Sigmoid colon (tissue), 7 donors: ENCODE results near the gene FGB. TPM values are rescaled to one million over a fixed set of nuclear protein-coding genes. Genes with fewer than 3 reads are reported as not detected.

ENCODE experiments used
- DNase-seq: peaks from one replicate; pipeline ENCODE4 v3.0.0-alpha.2; 2019
- H3K27ac ChIP-seq, 4 donors: fragments of 200-600 bp; sonication (generic); one replicate each; pipeline ENCODE4 v1.5.1; 2016 to 2019; ENCODE audit warnings: mild to moderate bottlenecking in 1 of 4
- H3K27me3 ChIP-seq, 3 donors: fragments of 200-600 bp; sonication (generic); one replicate each; pipeline ENCODE4 v1.5.1; 2019; ENCODE audit warnings: mild to moderate bottlenecking in 1 of 3
- H3K36me3 ChIP-seq, 4 donors: fragments of 200-600 bp; sonication (generic); one replicate each; pipeline ENCODE4 v1.5.1; 2016 to 2019
- H3K4me1 ChIP-seq, 4 donors: fragments of 200-600 bp; sonication (generic); one replicate each; pipeline ENCODE4 v1.5.1; 2017 to 2019
- H3K4me3 ChIP-seq, 4 donors: fragments of 200-600 bp; sonication (generic); one replicate each; pipeline ENCODE4 v1.5.1; 2017 to 2019; ENCODE audit warnings: mild to moderate bottlenecking in 2 of 4, moderate library complexity in 1 of 4
- H3K9me3 ChIP-seq, 4 donors: fragments of 200-600 bp in 3 of 4; sonication (generic) in 3 of 4; one replicate each; pipeline versions ENCODE4 v1.5.1 to v1.6.1; 2013 to 2019
- CTCF ChIP-seq, 4 experiments: fragments of 450-650 bp in 3 of 4; fragments of 200-600 bp in 1 of 4; IDR thresholded peaks; one replicate each; pipeline ENCODE4 v1.5.1; 2016 to 2019; ENCODE audit warnings: antibody characterized with exemption in 4 of 4, mild to moderate bottlenecking in 3 of 4, moderate library complexity in 2 of 4
- EP300 ChIP-seq, 4 donors: sonication (generic); formaldehyde crosslinking; IDR thresholded peaks; one replicate each; pipeline ENCODE4 v1.6.1; 2017; ENCODE audit warnings: antibody characterized with exemption in 4 of 4
- POLR2A ChIP-seq, 2 donors: fragments of 450-650 bp; IDR thresholded peaks; one replicate each; pipeline ENCODE4 v1.6.1; 2016; ENCODE audit warnings: antibody characterized with exemption in 2 of 2, mild to moderate bottlenecking in 2 of 2, moderate library complexity in 2 of 2
- POLR2AphosphoS5 ChIP-seq, 4 donors: sonication (generic); formaldehyde crosslinking; IDR thresholded peaks; one replicate each; pipeline ENCODE4 v1.6.1; 2017; ENCODE audit warnings: antibody characterized with exemption in 4 of 4
- WGBS, 2 donors: extraction: QIAGEN DNeasy Blood & Tissue Kit; methylation state at CpG; one replicate each; pipeline ENCODE4 v1.1.7; 2013; 5-methylcytosine and 5-hydroxymethylcytosine counted together
- intact Hi-C: fragments of 100-400 bp; cut with DNase I; formaldehyde crosslinking; loops from one replicate; pipeline ENCODE4 v1.15.1; 2023
- polyA plus RNA-seq, 3 donors: library from polyadenylated mRNA; stranded (reverse); fragments of 200-250 nt; gene quantifications; one replicate each; pipeline ENCODE4 v1.2.3, GENCODE V29; 2013
- total RNA-seq, 4 donors: library from RNA; depleted of rRNA; stranded (reverse); fragments of >200 nt; gene quantifications; one replicate each; pipeline ENCODE4 v1.1.0, GENCODE V29; 2016
- donor health status: healthy with polysubstance abuse.
- donor health status: Bipolar disorder and iron deficiency.
- donor health status: healthy.

Gene FGB
- total and polyA plus RNA-seq, 7 donors: 0.67 TPM; not detected in 6

DNA sequence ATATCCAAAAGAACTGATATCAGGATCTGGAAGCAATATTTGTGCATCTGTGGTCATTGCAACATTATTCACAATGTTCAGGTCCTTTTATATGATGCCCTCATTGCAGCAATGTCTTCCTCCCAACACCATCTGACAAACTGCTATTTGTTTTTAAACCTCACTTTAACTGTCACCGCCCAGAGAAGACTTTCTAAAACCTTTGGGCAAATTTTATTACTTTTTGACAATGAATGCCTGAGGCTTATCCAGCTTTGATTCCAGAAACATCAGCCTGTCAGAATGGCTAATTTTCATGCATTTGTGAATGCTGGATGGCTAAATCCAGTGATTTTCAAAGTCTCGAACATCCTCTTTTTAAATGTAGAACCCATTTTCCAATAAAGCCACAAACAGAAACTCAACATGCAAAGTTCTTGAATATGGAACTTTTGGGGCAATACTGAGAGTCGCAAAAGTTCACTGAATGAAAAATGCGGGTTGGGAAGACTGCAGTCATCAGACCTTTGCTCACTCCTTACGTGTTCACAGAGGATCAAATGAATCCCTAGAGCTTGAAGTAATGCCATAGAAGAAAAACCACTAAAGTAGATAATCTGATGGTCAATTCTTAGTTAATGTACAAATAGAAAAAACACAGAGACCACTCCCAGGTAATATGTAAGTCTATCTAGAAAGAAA lies 10.5 kb downstream of the FGB start:
- 84 to 94% methylated on average over 5 of the region's 5 CpGs for WGBS, 2 donors
- no peaks in the 10 kb centered on the region for H3K4me1 ChIP-seq
- intact Hi-C loops: no loop called here
- no peak overlapping the region for H3K4me3 ChIP-seq
- TF ChIP-seq EP300 (IDR thresholded peaks at IDR 0.05) (no peak), POLR2A (IDR thresholded peaks at IDR 0.05) (no peak), POLR2AphosphoS5 (IDR thresholded peaks at IDR 0.05) (no peak), CTCF (IDR thresholded peaks at IDR 0.05) (no peak)
- no peaks in the 10 kb centered on the region for H3K36me3 ChIP-seq
- DNase-seq: no peak
- H3K27me3 ChIP-seq: no peaks in the 10 kb centered on the region
- H3K27ac ChIP-seq: no peak overlapping the region
- H3K9me3 ChIP-seq: no peaks in the 10 kb centered on the region

- Histone ChIP-seq H3K27ac (no peak overlapping the region), H3K4me1 (no peaks in the 10 kb centered on the region), H3K27me3 (no peaks in the 10 kb centered on the region), H3K4me3 (no peak overlapping the region), H3K9me3 (no peaks in the 10 kb centered on the region), H3K36me3 (no peaks in the 10 kb centered on the region)
- no peak for DNase-seq
- TF ChIP-seq EP300 (IDR thresholded peaks at IDR 0.05) (no peak), POLR2AphosphoS5 (IDR thresholded peaks at IDR 0.05) (no peak), CTCF (IDR thresholded peaks at IDR 0.05) (no peak), POLR2A (IDR thresholded peaks at IDR 0.05) (no peak)
- 80 to 83% methylated on average over 3 of the region's 3 CpGs for WGBS, 2 donors
- intact Hi-C loops: no loop called here
Measured at GRCh38 chr4:154574311-154574710, 11.5 kb downstream of the FGB start.

DNA sequence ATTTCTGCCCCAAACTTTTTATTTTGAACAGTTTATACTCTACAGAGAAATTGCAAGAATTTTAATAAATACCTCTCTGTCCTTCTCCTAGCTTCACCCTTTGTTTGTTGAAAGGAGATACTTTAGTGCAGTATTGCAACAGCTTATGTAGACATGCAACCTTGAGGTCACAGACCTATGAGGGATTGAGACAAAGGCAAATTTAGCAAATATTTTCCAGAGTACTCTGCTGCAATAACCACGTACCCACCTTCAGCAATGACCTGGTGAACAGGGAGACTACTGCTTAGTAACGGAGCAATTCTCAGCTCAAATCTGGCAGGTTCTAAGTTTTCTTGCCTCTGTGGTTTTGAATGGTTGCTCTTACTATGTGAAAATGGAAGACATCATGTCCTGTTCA lies 14.5 kb downstream of the FGB start:
- WGBS, 2 donors: 91 to 93% methylated on average over 2 of the region's 2 CpGs
- intact Hi-C loops: no loop called here

GRCh38 chr4:154578919-154579318 lies 16.1 kb downstream of the FGB start:
- TF ChIP-seq POLR2A (IDR thresholded peaks at IDR 0.05): no peak
- TF ChIP-seq EP300 (IDR thresholded peaks at IDR 0.05): no peak
- Histone ChIP-seq H3K27me3 (no peaks in the 10 kb centered on the region), H3K4me1 (no peaks in the 10 kb centered on the region), H3K4me3 (no peak overlapping the region), H3K36me3 (no peaks in the 10 kb centered on the region), H3K9me3 (no peaks in the 10 kb centered on the region), H3K27ac (no peak overlapping the region)
- WGBS, 2 donors: 71 to 88% methylated on average over 1 of the region's 1 CpG
- DNase-seq: no peak
- intact Hi-C loops: no loop called here

More for the DNA sequence above, 14.5 kb downstream of the FGB start:
- no peak for DNase-seq
- H3K4me3 ChIP-seq: no peak overlapping the region
- H3K4me1 ChIP-seq: no peaks in the 10 kb centered on the region
- no peaks in the 10 kb centered on the region for H3K36me3 ChIP-seq
- H3K27ac ChIP-seq: no peak overlapping the region
- H3K27me3 ChIP-seq: no peaks in the 10 kb centered on the region
- H3K9me3 ChIP-seq: no peaks in the 10 kb centered on the region
- TF ChIP-seq EP300 (IDR thresholded peaks at IDR 0.05) (no peak), CTCF (IDR thresholded peaks at IDR 0.05) (no peak), POLR2AphosphoS5 (IDR thresholded peaks at IDR 0.05) (no peak), POLR2A (IDR thresholded peaks at IDR 0.05) (no peak)

- Histone ChIP-seq H3K9me3 (no peaks in the 10 kb centered on the region), H3K4me3 (no peak overlapping the region), H3K27ac (no peak overlapping the region), H3K36me3 (no peaks in the 10 kb centered on the region), H3K27me3 (no peaks in the 10 kb centered on the region), H3K4me1 (no peaks in the 10 kb centered on the region)
- no peak for DNase-seq
- intact Hi-C loops: no loop called here
- TF ChIP-seq EP300 (IDR thresholded peaks at IDR 0.05) (no peak), POLR2AphosphoS5 (IDR thresholded peaks at IDR 0.05) (no peak), POLR2A (IDR thresholded peaks at IDR 0.05) (no peak), CTCF (IDR thresholded peaks at IDR 0.05) (no peak)
Measured at GRCh38 chr4:154579927-154580326, 17.1 kb downstream of the FGB start.
